COLO668 (cell line): ENCODE results near the gene MICAL3.
A peak's percentile ranks its signal among the peaks of the same experiment; 100 is the strongest.

Experiments used
- DNase-seq: peaks from one replicate; lab custom pipeline; 2025; ENCODE audit not compliant: unreplicated experiment; lab: John Stamatoyannopoulos, UW

Gene MICAL3

DNA sequence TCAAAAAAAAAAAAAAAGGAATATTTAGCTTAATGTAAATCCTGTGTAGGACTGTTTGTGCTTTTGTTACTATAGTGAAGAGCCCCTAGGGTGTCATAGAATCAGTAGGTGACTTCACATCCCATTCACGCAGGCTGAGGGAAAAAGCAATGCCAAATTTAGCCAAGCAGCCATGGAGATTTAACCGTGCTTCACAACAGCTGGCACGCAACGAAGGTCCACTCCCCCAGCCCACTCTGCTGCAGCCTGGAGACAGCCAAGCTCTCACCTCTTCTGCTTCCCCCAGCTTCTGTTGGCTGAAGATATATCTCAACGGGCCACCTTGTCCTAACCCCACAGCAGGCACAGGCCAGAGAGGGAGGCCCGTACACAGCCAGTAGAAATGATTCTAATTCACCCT is 171.3 kb downstream of the MICAL3 start:
- DNase-seq = no peak

DNA sequence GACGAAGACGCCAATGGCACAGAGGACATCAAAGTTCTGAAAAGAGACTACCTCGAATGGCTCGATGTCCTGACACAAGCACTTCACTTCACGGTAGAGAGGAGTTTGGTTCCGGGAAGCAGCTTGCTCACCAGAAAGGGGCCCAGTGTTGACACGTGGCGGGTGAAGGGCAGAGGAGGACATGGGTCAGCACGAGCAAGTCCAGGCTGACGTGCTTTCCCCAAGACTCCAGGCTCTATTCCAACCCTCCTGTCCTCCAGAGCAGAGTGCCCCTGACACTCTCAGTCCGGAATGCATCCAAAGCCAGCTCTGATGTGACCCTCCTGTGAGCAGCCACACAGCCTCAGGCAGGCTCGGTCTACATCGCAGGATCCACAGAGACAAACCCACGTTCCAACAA is 172.6 kb downstream of the MICAL3 start:
- no peak for DNase-seq

DNA sequence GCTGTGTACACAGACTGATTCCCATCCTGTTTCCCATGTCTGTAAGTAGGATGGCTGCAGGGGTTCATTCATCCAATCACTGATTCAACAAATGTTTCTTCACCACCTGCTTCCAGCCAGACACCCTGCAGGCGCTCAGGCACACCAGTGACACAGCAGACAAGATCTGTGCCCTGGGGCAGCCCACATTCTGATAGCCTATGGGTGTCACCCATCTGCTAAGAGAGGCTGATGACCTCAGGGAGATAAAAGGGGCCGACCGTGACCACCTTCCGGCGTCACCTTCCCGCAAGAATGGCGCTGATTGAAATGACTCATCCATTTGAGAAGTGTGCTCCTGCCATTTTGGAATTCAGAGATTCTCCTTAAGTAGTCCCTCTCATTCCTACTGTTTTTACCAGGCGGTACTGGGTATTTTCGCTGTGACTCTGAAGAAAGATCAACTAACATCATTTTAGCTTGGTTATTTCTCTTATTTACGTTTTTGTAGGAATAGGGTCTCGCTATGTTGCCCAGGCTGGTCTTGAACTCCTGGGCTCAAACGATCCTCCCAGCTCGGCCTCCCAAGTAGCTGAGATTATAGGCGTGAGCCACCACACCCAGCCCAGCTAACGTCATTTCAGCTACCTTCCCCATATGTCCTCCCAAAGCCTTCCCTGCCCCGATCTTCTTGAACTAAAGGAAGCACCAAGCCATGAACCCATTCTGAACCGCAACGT is 176.8 kb downstream of the MICAL3 start:
- peak; percentile 53 for DNase-seq

GRCh38 chr22:17846326-17846992 is 177.9 kb downstream of the MICAL3 start:
- no peak for DNase-seq

DNA sequence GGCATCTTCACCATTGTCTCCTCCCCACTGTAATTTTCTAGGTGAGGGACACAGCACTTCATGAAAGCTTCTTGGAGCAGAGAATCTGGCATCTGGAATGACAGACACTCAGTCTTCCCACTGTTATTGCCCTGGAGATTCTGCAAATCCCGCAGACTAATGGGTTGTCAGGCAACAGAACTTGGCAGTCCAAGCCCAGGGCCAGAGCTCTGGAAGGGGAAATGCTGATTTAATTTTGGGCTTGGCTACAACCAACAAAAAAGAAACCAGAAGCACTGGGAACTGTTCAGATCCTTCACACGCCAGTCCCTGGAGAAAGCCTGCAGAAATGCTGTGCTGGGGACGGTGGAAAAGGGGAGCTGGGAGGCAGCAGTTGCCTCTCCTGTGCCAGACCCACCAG is 178.6 kb downstream of the MICAL3 start:
- no peak for DNase-seq

- peak; percentile 45 for DNase-seq
Measured at GRCh38 chr22:17845327-17845726, 179.0 kb downstream of the MICAL3 start.

DNA sequence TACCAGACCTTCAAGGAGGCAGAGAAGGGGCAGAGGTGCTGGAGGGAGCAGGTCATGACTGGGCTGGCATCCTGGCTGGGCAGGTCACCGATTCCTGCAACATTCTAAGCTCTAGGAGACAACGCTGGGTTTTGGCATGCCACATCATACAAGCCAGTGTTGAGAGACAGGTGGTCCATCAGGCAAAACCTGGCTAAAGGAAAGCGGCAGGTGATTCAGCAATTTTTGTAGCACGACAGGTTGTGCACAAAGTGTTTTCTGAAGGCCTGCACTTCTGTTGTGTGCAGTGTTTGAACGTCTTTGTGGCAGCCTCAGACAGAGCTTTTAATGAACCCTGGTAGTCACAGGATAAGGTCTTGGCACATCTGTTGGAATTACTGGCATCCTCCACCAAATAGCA is 180.2 kb downstream of the MICAL3 start:
- no peak for DNase-seq

DNA sequence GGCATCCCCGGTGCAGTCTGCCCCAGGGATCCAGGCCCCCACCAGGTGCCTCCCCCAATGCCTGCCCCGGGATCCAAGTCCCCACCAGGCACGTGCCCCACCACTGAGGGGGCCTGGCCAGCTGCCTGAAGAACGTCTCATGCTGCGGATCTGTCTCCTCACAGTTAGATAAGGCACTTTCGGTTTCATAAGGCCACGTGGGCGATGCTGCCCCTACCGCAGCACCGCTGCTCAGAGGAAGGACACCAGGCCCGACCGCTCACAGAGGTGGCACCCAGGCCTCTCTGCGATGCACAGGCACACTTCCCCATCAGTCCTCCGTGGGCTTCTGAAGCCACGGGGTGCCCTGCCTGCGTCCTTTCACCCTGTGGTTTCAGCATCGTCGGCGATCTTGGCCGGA is 182.0 kb downstream of the MICAL3 start:
- DNase-seq = no peak

GRCh38 chr22:17841836-17842235 is 182.5 kb downstream of the MICAL3 start:
- DNase-seq = no peak

- DNase-seq = no peak
Measured at GRCh38 chr22:17838180-17838865, 186.0 kb downstream of the MICAL3 start.

DNA sequence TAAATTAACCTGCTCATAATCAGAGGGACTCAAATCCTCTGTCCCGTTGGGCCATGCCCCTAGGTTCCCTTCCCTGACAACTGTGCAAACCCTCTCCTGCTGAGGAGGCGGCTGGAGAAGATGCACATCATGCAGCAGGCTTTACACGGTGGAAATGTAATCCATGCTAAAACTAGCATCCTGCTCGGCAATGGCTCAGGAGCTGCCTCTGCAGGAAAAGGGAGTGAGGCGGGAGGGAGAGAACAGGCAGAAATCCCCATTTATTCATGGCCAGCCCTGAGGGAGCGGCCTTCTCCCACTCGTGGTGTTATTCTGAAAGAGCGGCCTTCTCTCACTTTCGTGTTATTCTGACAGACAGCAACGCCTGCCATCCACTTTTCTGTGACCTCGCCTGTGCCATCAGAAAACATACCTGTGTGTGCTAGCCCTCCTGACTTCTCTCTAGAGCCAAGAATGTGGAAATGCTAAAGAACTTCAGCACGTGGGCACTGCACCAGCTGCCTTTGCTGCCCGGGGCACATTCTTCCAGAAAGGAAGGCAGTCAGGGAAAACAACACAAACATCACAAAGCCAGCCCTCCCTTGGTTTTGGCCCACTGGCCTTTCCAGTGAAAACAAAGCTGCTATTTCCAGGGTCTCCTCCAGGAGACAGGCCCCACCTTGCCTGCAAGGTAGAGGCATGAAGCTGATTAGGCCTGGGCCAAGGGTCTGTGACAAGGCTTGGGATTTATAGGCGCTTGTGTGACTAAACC is 187.2 kb downstream of the MICAL3 start:
- DNase-seq = no peak

DNA sequence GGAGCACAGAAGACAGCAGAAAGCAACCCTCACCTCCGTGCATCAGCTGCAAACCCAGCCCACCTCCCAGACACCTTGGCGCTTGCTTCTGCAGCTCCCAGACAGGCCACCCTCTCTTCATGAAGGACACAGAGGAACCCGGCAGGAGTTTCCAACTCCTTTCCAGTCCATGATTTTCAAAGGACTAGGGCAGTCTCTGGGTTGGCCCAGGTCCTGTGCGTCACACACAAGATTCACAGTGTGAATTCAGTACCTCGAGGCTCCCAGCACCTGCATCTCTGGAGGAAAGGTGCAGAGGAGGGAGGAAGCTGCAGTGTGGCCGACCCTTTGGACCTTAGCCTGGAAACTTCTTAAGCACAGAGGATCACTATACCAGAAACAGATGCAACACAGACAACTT is 189.1 kb downstream of the MICAL3 start:
- no peak for DNase-seq

DNA sequence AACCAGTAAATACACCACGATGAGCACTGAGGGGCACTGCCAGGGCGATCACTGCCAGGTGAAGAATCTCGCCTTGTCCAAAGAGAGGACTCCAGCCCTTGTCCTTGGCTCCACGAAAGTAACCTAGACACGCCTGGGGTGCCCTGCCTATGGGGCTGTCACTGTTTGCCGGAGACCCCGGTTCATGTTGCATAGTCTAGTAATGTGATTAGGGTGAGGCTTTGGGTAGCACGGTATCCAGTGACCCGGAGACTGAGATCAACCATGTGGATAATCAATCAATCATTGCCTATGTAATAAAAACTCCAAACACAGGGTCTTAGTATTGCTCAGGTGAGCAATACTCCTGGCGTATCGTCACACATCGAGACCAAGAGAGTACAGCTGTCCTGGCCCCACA is 190.9 kb downstream of the MICAL3 start:
- DNase-seq = no peak

DNA sequence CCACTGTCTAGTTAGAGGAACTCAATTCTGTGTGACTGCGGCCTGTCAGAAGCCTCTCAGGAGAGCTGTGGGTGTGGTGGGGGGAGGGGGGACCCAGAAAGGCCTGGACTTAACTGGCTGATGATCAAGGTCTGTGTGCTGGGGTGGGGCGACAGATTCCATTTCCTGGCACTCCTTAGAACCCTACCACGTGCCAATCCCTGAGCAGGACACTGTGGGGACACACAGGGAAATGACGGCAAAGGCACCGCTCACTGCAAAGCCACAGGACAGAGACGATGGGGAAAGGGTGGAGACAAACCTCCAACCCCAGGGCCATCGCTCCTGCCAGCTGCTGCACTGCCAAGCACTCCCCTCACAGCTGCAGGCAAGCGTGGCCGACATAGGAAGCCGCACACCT is 191.7 kb downstream of the MICAL3 start:
- no peak for DNase-seq

DNA sequence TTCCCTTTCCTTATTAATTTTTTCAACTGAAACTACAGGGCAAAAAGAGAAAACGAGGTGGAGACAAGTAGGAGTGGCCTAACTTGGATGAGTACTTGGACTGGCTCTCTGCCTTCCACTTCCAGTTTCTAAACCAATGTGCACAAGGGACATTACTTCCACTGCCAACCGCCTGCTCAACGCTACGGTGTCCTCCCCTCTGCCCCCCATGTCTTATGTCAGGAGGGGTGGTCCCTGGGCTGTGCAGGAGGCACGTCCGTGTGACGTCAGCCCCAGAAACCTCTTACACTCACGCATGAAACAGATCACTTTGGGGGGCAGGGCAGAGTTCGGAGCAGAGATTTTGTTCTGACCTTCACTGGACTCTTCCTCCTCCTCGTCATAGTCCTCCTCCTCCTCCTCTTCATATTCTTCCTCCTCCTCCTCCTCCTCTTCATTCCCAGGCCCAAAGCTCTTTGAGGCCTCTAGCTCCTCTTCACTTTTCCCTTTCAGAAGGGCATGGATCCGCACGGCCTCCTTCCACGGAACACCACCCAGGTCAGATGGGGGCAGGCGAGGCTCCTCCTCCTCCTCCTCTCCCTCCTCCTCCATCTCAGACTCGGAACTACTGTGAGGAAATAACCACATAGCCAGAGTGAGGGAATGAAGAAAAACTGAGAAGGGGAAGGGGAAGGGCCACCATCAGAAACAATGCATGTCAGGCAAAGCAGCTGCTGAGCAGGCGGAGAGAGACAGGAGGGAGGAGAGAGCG is 192.7 kb downstream of the MICAL3 start:
- DNase-seq = no peak

DNA sequence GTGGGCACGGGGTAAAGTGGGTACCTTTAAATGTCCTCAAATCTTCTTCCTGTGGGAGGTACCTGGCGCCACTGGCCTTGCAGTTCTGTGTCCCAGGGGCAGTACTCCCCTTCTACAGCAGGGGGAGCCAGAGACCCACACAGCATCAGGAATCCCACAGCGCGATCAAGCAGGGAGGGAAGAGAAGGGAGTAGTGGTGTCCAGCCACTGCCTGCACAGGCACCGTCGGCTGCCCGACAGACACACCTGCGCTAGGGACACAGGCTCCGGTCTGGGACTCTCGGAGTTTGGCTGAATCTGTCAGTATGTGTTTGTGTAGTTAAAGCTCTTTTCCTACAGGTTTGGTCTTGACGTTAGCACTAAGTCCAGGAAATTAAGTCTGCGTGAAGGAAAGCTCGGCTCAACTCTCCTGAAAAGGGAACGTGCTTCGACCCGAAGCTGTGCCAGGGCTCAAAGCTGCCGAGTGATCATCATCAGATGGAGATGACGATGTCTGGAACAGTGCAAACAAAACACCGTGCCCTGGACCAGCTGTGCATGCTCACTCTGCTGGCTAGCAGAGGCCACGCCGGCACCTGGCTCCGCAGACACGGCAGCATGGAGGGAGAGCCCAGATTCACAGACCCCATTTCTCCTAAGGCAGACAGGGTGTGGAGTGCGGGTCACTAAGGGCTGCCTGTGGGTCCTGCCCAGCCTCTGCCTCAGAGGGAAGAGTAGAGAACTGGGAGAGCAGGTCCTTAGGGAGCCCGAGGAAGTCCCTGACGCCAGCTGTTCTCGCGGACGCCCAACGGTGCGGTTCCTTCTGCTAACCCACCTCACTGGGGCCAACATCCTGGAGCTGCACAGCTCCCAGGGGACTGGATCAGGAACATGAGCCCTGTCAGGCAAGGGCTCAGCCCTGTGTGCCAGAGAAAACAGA is 194.1 kb downstream of the MICAL3 start:
- DNase-seq = peak; percentile 82

- DNase-seq = no peak
Measured at GRCh38 chr22:17829695-17830042, 194.7 kb downstream of the MICAL3 start.

GRCh38 chr22:17828502-17829080 is 195.8 kb downstream of the MICAL3 start:
- no peak for DNase-seq

DNA sequence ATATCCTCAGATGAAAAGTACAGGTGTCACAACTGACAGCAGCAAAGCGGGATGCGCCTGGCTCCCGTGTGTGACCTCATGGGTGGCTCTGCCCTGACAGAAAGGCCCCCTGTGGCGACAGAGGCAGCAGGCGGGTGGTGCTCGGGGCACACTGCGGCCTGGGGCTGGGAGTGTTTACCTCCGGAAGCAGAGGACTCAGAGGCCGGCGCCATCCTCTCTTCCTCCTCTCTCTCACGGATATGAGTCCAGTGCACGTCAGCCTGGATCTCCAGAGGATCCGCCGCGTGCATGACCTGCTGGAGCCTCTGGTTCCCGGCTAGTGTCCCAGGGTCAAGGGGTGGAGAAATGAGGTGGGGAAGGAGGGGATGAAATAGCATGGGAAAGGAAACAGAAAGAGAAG is 196.9 kb downstream of the MICAL3 start:
- DNase-seq = peak; percentile 5
